ENCODE data around the gene EXOG. TPM values are rescaled to one million over a fixed set of nuclear protein-coding genes. Genes with fewer than 3 reads are reported as not detected.

The EXOG gene
- total RNA-seq, 4 donors from 2014 or later: 6.0 to 15.3 (median 10.8) TPM

GRCh38 chr3:38519000-38519399 lies 22.9 kb downstream of the EXOG start:
- DNase-seq: no peak
- WGBS, 2 donors (ENCODE audit: low coverage in 1 of 2): 40 to 63% methylated on average over 1 of the region's 1 CpG
- intact Hi-C loops (cut with DNase I; ENCODE audit: low total_unique reads): no loop called here
- H3K27ac ChIP-seq: no peak overlapping the region
- no peaks in the 10 kb centered on the region for H3K9me3 ChIP-seq
- no peaks in the 10 kb centered on the region for H3K27me3 ChIP-seq
- in situ Hi-C loops (cut with MboI; ENCODE audit: low pct_ligation_motif_present in 1 of 4, low pct_unique_long_range_greater_than_20kb in 1 of 4, low sequenced_read_pairs in 3 of 4): loop anchor here in 2 of 4 donors (25.0 kb wide), 1 partner anchor 493 kb away; no protein-coding TSS in a partner anchor
- no peak for TF ChIP-seq POLR2A (IDR thresholded peaks at IDR 0.05)
- TF ChIP-seq CTCF (IDR thresholded peaks at IDR 0.05): no peak
- no peak for TF ChIP-seq EP300 (IDR thresholded peaks at IDR 0.05; ENCODE audit: low read depth)
- TF ChIP-seq POLR2AphosphoS5 (IDR thresholded peaks at IDR 0.05): no peak
- H3K4me3 ChIP-seq: no peak overlapping the region
- H3K36me3 ChIP-seq: peaks cover 0 to 9% (median 0%) of the 10 kb centered on the region in 4 donors
- H3K4me1 ChIP-seq: peaks cover 0 to 3% (median 0%) of the 10 kb centered on the region in 4 donors

GRCh38 chr3:38519651-38520050 lies 23.5 kb downstream of the EXOG start:
- H3K4me1 ChIP-seq: peaks cover 0 to 3% (median 0%) of the 10 kb centered on the region in 4 donors
- DNase-seq: no peak
- no peak overlapping the region for H3K4me3 ChIP-seq
- peaks cover 0 to 4% (median 0%) of the 10 kb centered on the region in 4 donors for H3K36me3 ChIP-seq
- H3K27ac ChIP-seq: no peak overlapping the region
- no peaks in the 10 kb centered on the region for H3K27me3 ChIP-seq
- WGBS, 2 donors (ENCODE audit: low coverage in 1 of 2): 63 to 69% methylated on average over 3 to 5 of the region's 5 CpGs
- no peaks in the 10 kb centered on the region for H3K9me3 ChIP-seq
- TF ChIP-seq POLR2AphosphoS5 (IDR thresholded peaks at IDR 0.05) (no peak), CTCF (IDR thresholded peaks at IDR 0.05) (no peak), POLR2A (IDR thresholded peaks at IDR 0.05) (no peak)
- in situ Hi-C loops (cut with MboI; ENCODE audit: low pct_ligation_motif_present in 1 of 4, low pct_unique_long_range_greater_than_20kb in 1 of 4, low sequenced_read_pairs in 3 of 4): loop anchor here (5.0 to 25.0 kb wide), 5 partner anchors 125 to 493 kb away; partner anchors contain the start of gene SCN5A (in 2 of the 4)
- intact Hi-C loops (cut with DNase I; ENCODE audit: low total_unique reads): loop anchor here (5.0 kb wide), 1 partner anchor 133 kb away; no protein-coding TSS in a partner anchor

GRCh38 chr3:38521391-38521987 lies 25.3 kb downstream of the EXOG start:
- TF ChIP-seq CTCF (IDR thresholded peaks at IDR 0.05): peak; percentile 86 to 92 (median 88)
- TF ChIP-seq POLR2AphosphoS5 (IDR thresholded peaks at IDR 0.05): no peak
- no peak for TF ChIP-seq POLR2A (IDR thresholded peaks at IDR 0.05)
- TF ChIP-seq EP300 (IDR thresholded peaks at IDR 0.05; ENCODE audit: low read depth): no peak
- in situ Hi-C loops (cut with MboI; ENCODE audit: low pct_ligation_motif_present in 1 of 4, low pct_unique_long_range_greater_than_20kb in 1 of 4, low sequenced_read_pairs in 3 of 4): loop anchor here (5.0 to 25.0 kb wide), 5 partner anchors 123 to 491 kb away; partner anchors contain the start of gene SCN5A (in 2 of the 4)

GRCh38 chr3:38522002-38522401 lies 25.9 kb downstream of the EXOG start:
- in situ Hi-C loops (cut with MboI; ENCODE audit: low pct_ligation_motif_present in 1 of 4, low pct_unique_long_range_greater_than_20kb in 1 of 4, low sequenced_read_pairs in 3 of 4): loop anchor here (5.0 to 25.0 kb wide), 5 partner anchors 123 to 490 kb away; partner anchors contain the start of gene SCN5A (in 2 of the 4)
- Histone ChIP-seq H3K4me1 (peaks cover 0 to 3% (median 0%) of the 10 kb centered on the region in 4 donors), H3K9me3 (no peaks in the 10 kb centered on the region), H3K27me3 (no peaks in the 10 kb centered on the region), H3K27ac (no peak overlapping the region), H3K4me3 (no peak overlapping the region), H3K36me3 (peaks cover 0 to 9% (median 0%) of the 10 kb centered on the region in 4 donors)
- DNase-seq: no peak
- no peak for TF ChIP-seq CTCF (IDR thresholded peaks at IDR 0.05)
- TF ChIP-seq EP300 (IDR thresholded peaks at IDR 0.05; ENCODE audit: low read depth): no peak
- no peak for TF ChIP-seq POLR2A (IDR thresholded peaks at IDR 0.05)
- no peak for TF ChIP-seq POLR2AphosphoS5 (IDR thresholded peaks at IDR 0.05)
- intact Hi-C loops (cut with DNase I; ENCODE audit: low total_unique reads): loop anchor here (2.0 to 5.0 kb wide), 2 partner anchors 55 to 130 kb away; no protein-coding TSS in a partner anchor
- 87 to 92% methylated on average over 2 to 6 of the region's 6 CpGs for WGBS, 2 donors (ENCODE audit: low coverage in 1 of 2)

More at GRCh38 chr3:38521391-38521987, 25.3 kb downstream of the EXOG start:
- intact Hi-C loops (cut with DNase I; ENCODE audit: low total_unique reads): loop anchor here (5.0 kb wide), 1 partner anchor 131 kb away; no protein-coding TSS in a partner anchor
- H3K4me1 ChIP-seq: peaks cover 0 to 3% (median 0%) of the 10 kb centered on the region in 4 donors
- peaks cover 0 to 9% (median 0%) of the 10 kb centered on the region in 4 donors for H3K36me3 ChIP-seq
- DNase-seq: peak; percentile 68
- H3K9me3 ChIP-seq: no peaks in the 10 kb centered on the region
- H3K27me3 ChIP-seq: no peaks in the 10 kb centered on the region
- WGBS, 2 donors (ENCODE audit: low coverage in 1 of 2): 3 to 10% methylated on average over 5 of the region's 5 CpGs
- H3K4me3 ChIP-seq: no peak overlapping the region
- no peak overlapping the region for H3K27ac ChIP-seq
